OCI-LY3 (cell line): ENCODE results near the gene FBXO48.

Source experiments
- CTCF ChIP-seq: fragments of 200-600, 300-600 bp; sonication (generic); IDR thresholded peaks from 2 replicates; pipeline ENCODE4 v1.5.1; 2014; ENCODE audit warnings: antibody characterized with exemption, low read length, low read depth
- EZH2phosphoT487 ChIP-seq: fragments of 200-600 bp; shearing (Covaris generic); IDR thresholded peaks from 2 replicates; pipeline ENCODE4 v1.6.1; 2018; ENCODE audit warnings: antibody characterized with exemption, mixed run types, low read depth

DNA sequence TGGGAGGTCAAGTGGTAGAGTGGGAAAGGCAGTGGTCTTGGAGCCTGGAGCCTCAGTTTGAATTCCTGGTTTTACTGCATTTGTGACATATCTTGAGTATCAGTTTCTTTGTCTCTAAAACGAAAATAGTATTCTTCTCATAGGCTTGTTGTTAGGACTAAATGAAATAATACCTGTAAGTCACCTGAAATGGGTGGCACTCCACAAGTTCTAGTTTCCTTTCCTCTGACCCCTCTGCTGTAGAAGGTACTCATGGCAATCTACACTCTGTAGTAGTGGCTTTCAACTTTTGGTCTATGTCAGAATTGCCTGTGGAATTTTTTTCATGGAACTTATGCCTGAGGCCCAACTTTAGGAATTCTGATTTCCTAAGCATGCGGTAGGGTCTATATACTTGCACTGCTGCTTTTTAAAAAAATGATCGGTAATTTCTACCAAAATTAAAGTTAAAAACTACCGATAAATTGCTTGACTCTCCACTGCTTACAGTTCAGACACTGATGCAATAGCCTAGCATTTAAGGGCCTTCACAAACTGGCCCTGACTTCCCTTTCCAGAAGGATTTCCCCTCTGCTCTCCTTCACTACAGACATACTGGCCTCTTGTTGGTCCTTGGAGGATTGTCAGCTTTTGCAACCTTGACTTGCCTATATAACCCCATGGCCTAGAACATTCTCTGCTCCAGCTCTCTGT lies 54.8 kb downstream of the FBXO48 start:
- no peak for TF ChIP-seq EZH2phosphoT487
- no peak for TF ChIP-seq CTCF
